IMR-90 (cell line): ENCODE data around the gene KRTAP10-3. TPM values are rescaled to one million over a fixed set of nuclear protein-coding genes. Genes with fewer than 3 reads are reported as not detected.

Experiments
- ATAC-seq: fragments of 200-7000 bp; cut with Tn5 transposase; 2 replicates; pipeline ENCODE4 v1.9.1; 2020; ENCODE audit warnings: low read depth, mild to moderate bottlenecking, moderate library complexity
- BruUV-seq: library from RNA; stranded (reverse); fragments of 400-500 nt; replicated peaks from 2 replicates; lab custom pipeline; 2021; lab: Mats Ljungman, UMichigan
- CTCF ChIA-PET: fragments of 300-600 bp; formaldehyde crosslinking; extraction: SDS; loops from one replicate; lab custom pipeline; 2021; ENCODE audit warnings: antibody characterized with exemption; lab: Yijun Ruan, JAX
- POLR2A ChIA-PET: fragments of 300-600 bp; sonication (Branson Sonifier 250); formaldehyde crosslinking; loops from one replicate; lab custom pipeline; 2022; ENCODE audit warnings: antibody characterized with exemption; ENCODE audit not compliant: unreplicated experiment; lab: Charles Lee
- DNase-seq: peaks from one replicate; pipeline ENCODE4 v3.0.0; 2013
- H2AFZ ChIP-seq: replicated peaks from 2 replicates; pipeline ENCODE3; 2013; ENCODE audit warnings: low read length, mild to moderate bottlenecking; ENCODE audit not compliant: poor library complexity
- H2AK5ac ChIP-seq: 2 replicates; pipeline ENCODE4 v1.6.1; 2013; ENCODE audit warnings: low read depth, low read length, inconsistent platforms
- H2AK9ac ChIP-seq: replicated peaks from 2 replicates; pipeline ENCODE3; 2013; ENCODE audit warnings: mild to moderate bottlenecking, low read depth, low read length, moderate library complexity; ENCODE audit not compliant: poor library complexity
- H2BK120ac ChIP-seq: 2 replicates; pipeline ENCODE4 v1.6.1; 2013; ENCODE audit warnings: low read depth, low read length, inconsistent platforms
- H2BK15ac ChIP-seq: 3 replicates; pipeline ENCODE4 v1.6.1; 2013; ENCODE audit warnings: low read depth, low read length, inconsistent platforms
- H2BK20ac ChIP-seq: 2 replicates; pipeline ENCODE4 v1.6.1; 2013; ENCODE audit warnings: low read depth, mild to moderate bottlenecking, inconsistent platforms, low read length, moderate library complexity
- H2BK5ac ChIP-seq: 2 replicates; pipeline ENCODE4 v1.6.1; 2013; ENCODE audit warnings: mild to moderate bottlenecking, low read depth, low read length, inconsistent platforms; ENCODE audit not compliant: poor library complexity, severe bottlenecking
- H3K14ac ChIP-seq: replicated peaks from 2 replicates; pipeline ENCODE4 v1.6.1; 2013; ENCODE audit warnings: low read depth, low read length, inconsistent platforms
- H3K18ac ChIP-seq: 2 replicates; pipeline ENCODE4 v1.6.1; 2013; ENCODE audit warnings: low read depth, low read length, control low read depth
- H3K23ac ChIP-seq: 2 replicates; pipeline ENCODE4 v1.6.1; 2013; ENCODE audit warnings: low read depth, low read length, inconsistent platforms
- H3K27ac ChIP-seq: 2 replicates; pipeline ENCODE4 v1.5.1; 2013; ENCODE audit warnings: mild to moderate bottlenecking, control low read depth, low read length; ENCODE audit not compliant: insufficient read depth
- H3K27me3 ChIP-seq: 2 replicates; pipeline ENCODE4 v1.6.1; 2013; ENCODE audit warnings: low read length; ENCODE audit not compliant: control insufficient read depth, insufficient read depth
- H3K36me3 ChIP-seq: 2 replicates; pipeline ENCODE4 v1.6.1; 2013; ENCODE audit warnings: low read length, mixed read lengths; ENCODE audit not compliant: control insufficient read depth, insufficient read depth
- H3K4ac ChIP-seq: 2 replicates; pipeline ENCODE4 v1.6.1; 2013; ENCODE audit warnings: low read depth, low read length, inconsistent platforms
- H3K4me1 ChIP-seq: 2 replicates; pipeline ENCODE4 v1.6.1; 2013; ENCODE audit warnings: low read length, mixed read lengths; ENCODE audit not compliant: control insufficient read depth, insufficient read depth
- H3K4me2 ChIP-seq: 2 replicates; pipeline ENCODE4 v1.6.1; 2013; ENCODE audit warnings: low read depth, mild to moderate bottlenecking, control low read depth, low read length, moderate library complexity
- H3K4me3 ChIP-seq: 2 replicates; pipeline ENCODE4 v1.5.1; 2013; ENCODE audit warnings: low read depth, mild to moderate bottlenecking, control low read depth, low read length, moderate library complexity; ENCODE audit not compliant: insufficient read depth
- H3K56ac ChIP-seq: 2 replicates; pipeline ENCODE4 v1.6.1; 2013; ENCODE audit warnings: low read length, inconsistent platforms; ENCODE audit not compliant: insufficient read depth; ENCODE audit errors: extremely low read depth
- H3K79me1 ChIP-seq, 2 experiments: 2 replicates each; pipeline ENCODE4 v1.6.1; 2013; ENCODE audit warnings: low read length in 2 of 2, inconsistent platforms in 1 of 2, low read depth in 1 of 2
- H3K9ac ChIP-seq: 2 replicates; pipeline ENCODE4 v1.6.1; 2013; ENCODE audit warnings: low read depth, low read length, control low read depth
- H3K9me1 ChIP-seq: 2 replicates; pipeline ENCODE4 v1.6.1; 2013; ENCODE audit warnings: low read length, inconsistent platforms; ENCODE audit not compliant: insufficient read depth
- H3K9me3 ChIP-seq: 2 replicates; pipeline ENCODE4 v1.6.1; 2013; ENCODE audit warnings: low read length; ENCODE audit not compliant: control insufficient read depth, insufficient read depth
- H4K20me1 ChIP-seq: 2 replicates; pipeline ENCODE4 v1.6.1; 2013; ENCODE audit warnings: low read length, inconsistent platforms; ENCODE audit not compliant: insufficient read depth
- H4K5ac ChIP-seq: 2 replicates; pipeline ENCODE4 v1.6.1; 2013; ENCODE audit warnings: mild to moderate bottlenecking, low read depth, low read length, control low read depth
- H4K8ac ChIP-seq, 2 experiments: 2 replicates each; pipeline ENCODE4 v1.6.1; 2013; ENCODE audit warnings: low read depth in 2 of 2, low read length in 2 of 2, control low read depth in 1 of 2, inconsistent platforms in 1 of 2
- H4K91ac ChIP-seq: 2 replicates; pipeline ENCODE4 v1.6.1; 2013; ENCODE audit warnings: low read depth, low read length, inconsistent platforms; ENCODE audit not compliant: insufficient read depth
- BHLHE40 ChIP-seq: fragments of 150-350 bp; IDR thresholded peaks from 2 replicates; pipeline ENCODE4 v1.6.1; 2016; ENCODE audit warnings: mild to moderate bottlenecking, low read depth, low read length
- CEBPB ChIP-seq: IDR thresholded peaks from 2 replicates; pipeline ENCODE4 v1.6.1; 2012; ENCODE audit warnings: low read depth, low read length, improper control_type of control experiment
- CHD1 ChIP-seq: IDR thresholded peaks from 2 replicates; pipeline ENCODE4 v1.6.1; 2012; ENCODE audit warnings: low read depth, low read length, improper control_type of control experiment
- CTCF ChIP-seq: conservative IDR thresholded peaks from 2 replicates; pipeline ENCODE4 v1.5.1; 2012; ENCODE audit warnings: mild to moderate bottlenecking, low read depth, low read length, improper control_type of control experiment
- FOS ChIP-seq: fragments of 150-350 bp; IDR thresholded peaks from 2 replicates; pipeline ENCODE4 v1.6.1; 2016; ENCODE audit warnings: low read depth, low read length
- MAFK ChIP-seq: IDR thresholded peaks from 2 replicates; pipeline ENCODE4 v1.6.1; 2012; ENCODE audit warnings: low read depth, low read length, improper control_type of control experiment
- MAZ ChIP-seq: IDR thresholded peaks from 2 replicates; pipeline ENCODE4 v1.6.1; 2012; ENCODE audit warnings: low read depth, mild to moderate bottlenecking, low read length, improper control_type of control experiment, moderate library complexity, borderline replicate concordance
- MXI1 ChIP-seq: IDR thresholded peaks from 2 replicates; pipeline ENCODE4 v1.6.1; 2012; ENCODE audit warnings: low read depth, mild to moderate bottlenecking, low read length, moderate library complexity, borderline replicate concordance
- NFE2L2 ChIP-seq: fragments of 150-350 bp; IDR thresholded peaks from 2 replicates; pipeline ENCODE4 v1.6.1; 2016; ENCODE audit warnings: low read depth, mild to moderate bottlenecking, low read length
- POLR2A ChIP-seq: IDR thresholded peaks from 2 replicates; pipeline ENCODE4 v1.6.1; 2012; ENCODE audit warnings: mild to moderate bottlenecking, low read depth, low read length
- RAD21 ChIP-seq: IDR thresholded peaks from 2 replicates; pipeline ENCODE4 v1.6.1; 2012; ENCODE audit warnings: low read length, improper control_type of control experiment
- RCOR1 ChIP-seq: IDR thresholded peaks from 2 replicates; pipeline ENCODE4 v1.6.1; 2012; ENCODE audit warnings: mild to moderate bottlenecking, low read length, improper control_type of control experiment; ENCODE audit not compliant: insufficient replicate concordance
- RFX5 ChIP-seq: IDR thresholded peaks from 2 replicates; pipeline ENCODE4 v1.8.0; 2012; ENCODE audit warnings: low read depth, mild to moderate bottlenecking, low read length, moderate library complexity
- SMC3 ChIP-seq: fragments of 150-350 bp; IDR thresholded peaks from 2 replicates; pipeline ENCODE4 v1.6.1; 2016; ENCODE audit warnings: low read depth, mild to moderate bottlenecking, antibody characterized with exemption, low read length, moderate library complexity
- WGBS, 2 experiments: methylation state at CpG; one replicate each; pipeline versions ENCODE4 v1.1.5 to v1.1.7; 2013; ENCODE audit warnings: missing lambda C conversion rate in 2 of 2; ENCODE audit not compliant: insufficient read length in 1 of 2; ENCODE audit errors: extremely low coverage in 2 of 2; 5-methylcytosine and 5-hydroxymethylcytosine counted together
- dilution Hi-C: fragments of 300-500 bp; cut with HindIII; formaldehyde crosslinking; loops from one replicate; pipeline ENCODE4 v1.14.3; 2018; ENCODE audit warnings: low sequenced_read_pairs; ENCODE audit not compliant: unreplicated experiment
- in situ Hi-C: fragments of 300-500 bp; cut with MboI; formaldehyde crosslinking; loops from 3 replicates; pipeline ENCODE4 v1.14.3; 2019; ENCODE audit warnings: low sequenced_read_pairs, inconsistent platforms, mixed read lengths
- intact Hi-C: fragments of 100-400 bp; cut with micrococcal nuclease; formaldehyde crosslinking; loops from 2 replicates; pipeline ENCODE4 v1.10.0; 2022
- polyA plus RNA-seq, 3 experiments: library from polyadenylated mRNA; depleted of rRNA; stranded (reverse); fragments of >200 nt; gene quantifications; 2 replicates each; pipeline ENCODE4 v1.2.3, GENCODE V29; 2012; ENCODE audit warnings: low replicate concordance in 1 of 3
- total RNA-seq: library from RNA; depleted of rRNA; stranded (reverse); fragments of >200 nt; gene quantifications from 2 replicates; pipeline ENCODE4 v1.2.3, GENCODE V29; 2012
- TF ChIP-seq, protein P1 (sequence below): fragments of 150-350 bp; IDR thresholded peaks from 2 replicates; pipeline ENCODE4 v1.6.1; 2017; ENCODE audit warnings: mild to moderate bottlenecking, antibody characterized with exemption, low read length, low read depth
- TF ChIP-seq, protein P2 (sequence below): fragments of 150-350 bp; IDR thresholded peaks from 2 replicates; pipeline ENCODE4 v1.6.1; 2016; ENCODE audit warnings: low read depth, mild to moderate bottlenecking, low read length, moderate library complexity, borderline replicate concordance

The KRTAP10-3 gene
- total and polyA plus RNA-seq, 2 of the 4 experiments (the other 2 are of a cell fraction), result not detected

- Histone ChIP-seq H2BK20ac (no peak overlapping the region), H3K4me3 (no peak overlapping the region), H2AK5ac (no peak overlapping the region), H3K36me3 (no peaks in the 10 kb centered on the region), H2BK15ac (no peak overlapping the region), H3K9ac (no peak overlapping the region), H4K5ac (no peak overlapping the region), H4K91ac (no peak overlapping the region), H3K27me3 (no peaks in the 10 kb centered on the region), H2AK9ac (no peak overlapping the region), H3K56ac (no peak overlapping the region), H3K4me2 (no peak overlapping the region), H3K18ac (no peak overlapping the region), H3K14ac (no peak overlapping the region), H3K23ac (no peak overlapping the region), H3K9me3 (peaks cover 20% of the 10 kb centered on the region), H3K4me1 (no peaks in the 10 kb centered on the region), H3K9me1 (no peaks in the 10 kb centered on the region), H4K20me1 (no peaks in the 10 kb centered on the region), H2BK120ac (no peak overlapping the region), H3K4ac (no peak overlapping the region), H3K79me1 (no peaks in the 10 kb centered on the region), H3K27ac (no peak overlapping the region), H2BK5ac (no peak overlapping the region), H2AFZ (no peak overlapping the region), H4K8ac (no peak overlapping the region)
- ChIA-PET CTCF (no interaction called here), POLR2A (no interaction called here)
- no peak for TF ChIP-seq FOS
- TF ChIP-seq MXI1, result no peak
- no peak for TF ChIP-seq SMC3
- TF ChIP-seq RCOR1, result no peak
- no peak for TF ChIP-seq BHLHE40
- no peak for TF ChIP-seq NFE2L2
- TF ChIP-seq, protein P1, sequence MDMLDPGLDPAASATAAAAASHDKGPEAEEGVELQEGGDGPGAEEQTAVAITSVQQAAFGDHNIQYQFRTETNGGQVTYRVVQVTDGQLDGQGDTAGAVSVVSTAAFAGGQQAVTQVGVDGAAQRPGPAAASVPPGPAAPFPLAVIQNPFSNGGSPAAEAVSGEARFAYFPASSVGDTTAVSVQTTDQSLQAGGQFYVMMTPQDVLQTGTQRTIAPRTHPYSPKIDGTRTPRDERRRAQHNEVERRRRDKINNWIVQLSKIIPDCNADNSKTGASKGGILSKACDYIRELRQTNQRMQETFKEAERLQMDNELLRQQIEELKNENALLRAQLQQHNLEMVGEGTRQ, result no peak
- no peak for TF ChIP-seq CEBPB
- TF ChIP-seq POLR2A, result no peak
- no peak for TF ChIP-seq CTCF
- TF ChIP-seq CHD1, result no peak
- TF ChIP-seq, protein P2, sequence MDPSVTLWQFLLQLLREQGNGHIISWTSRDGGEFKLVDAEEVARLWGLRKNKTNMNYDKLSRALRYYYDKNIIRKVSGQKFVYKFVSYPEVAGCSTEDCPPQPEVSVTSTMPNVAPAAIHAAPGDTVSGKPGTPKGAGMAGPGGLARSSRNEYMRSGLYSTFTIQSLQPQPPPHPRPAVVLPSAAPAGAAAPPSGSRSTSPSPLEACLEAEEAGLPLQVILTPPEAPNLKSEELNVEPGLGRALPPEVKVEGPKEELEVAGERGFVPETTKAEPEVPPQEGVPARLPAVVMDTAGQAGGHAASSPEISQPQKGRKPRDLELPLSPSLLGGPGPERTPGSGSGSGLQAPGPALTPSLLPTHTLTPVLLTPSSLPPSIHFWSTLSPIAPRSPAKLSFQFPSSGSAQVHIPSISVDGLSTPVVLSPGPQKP, result no peak
- no peak for TF ChIP-seq RFX5
- TF ChIP-seq RAD21, result no peak
- no peak for TF ChIP-seq MAFK
- no peak for TF ChIP-seq MAZ
- intact Hi-C loops (no loop called here), in situ Hi-C loops (no loop called here), dilution Hi-C loops (no loop called here)
- ATAC-seq (no peak), DNase-seq (no peak)
- BruUV-seq, result no TSS peak
- 55% methylated on average over 6 of the region's 17 CpGs; no CpG with 5 or more reads in 1 of the 2 experiments for WGBS, 2 experiments
These were observed 29.6 kb downstream of the KRTAP10-3 start for GRCh38 chr21:44529011-44529421.
